ENCODE data around the gene TSC22D1. TPM values are rescaled to one million over a fixed set of nuclear protein-coding genes. Genes with fewer than 3 reads are reported as not detected.

Gene TSC22D1
- total RNA-seq, 4 donors from 2014 or later = 70.1 to 194 (median 152) TPM

DNA sequence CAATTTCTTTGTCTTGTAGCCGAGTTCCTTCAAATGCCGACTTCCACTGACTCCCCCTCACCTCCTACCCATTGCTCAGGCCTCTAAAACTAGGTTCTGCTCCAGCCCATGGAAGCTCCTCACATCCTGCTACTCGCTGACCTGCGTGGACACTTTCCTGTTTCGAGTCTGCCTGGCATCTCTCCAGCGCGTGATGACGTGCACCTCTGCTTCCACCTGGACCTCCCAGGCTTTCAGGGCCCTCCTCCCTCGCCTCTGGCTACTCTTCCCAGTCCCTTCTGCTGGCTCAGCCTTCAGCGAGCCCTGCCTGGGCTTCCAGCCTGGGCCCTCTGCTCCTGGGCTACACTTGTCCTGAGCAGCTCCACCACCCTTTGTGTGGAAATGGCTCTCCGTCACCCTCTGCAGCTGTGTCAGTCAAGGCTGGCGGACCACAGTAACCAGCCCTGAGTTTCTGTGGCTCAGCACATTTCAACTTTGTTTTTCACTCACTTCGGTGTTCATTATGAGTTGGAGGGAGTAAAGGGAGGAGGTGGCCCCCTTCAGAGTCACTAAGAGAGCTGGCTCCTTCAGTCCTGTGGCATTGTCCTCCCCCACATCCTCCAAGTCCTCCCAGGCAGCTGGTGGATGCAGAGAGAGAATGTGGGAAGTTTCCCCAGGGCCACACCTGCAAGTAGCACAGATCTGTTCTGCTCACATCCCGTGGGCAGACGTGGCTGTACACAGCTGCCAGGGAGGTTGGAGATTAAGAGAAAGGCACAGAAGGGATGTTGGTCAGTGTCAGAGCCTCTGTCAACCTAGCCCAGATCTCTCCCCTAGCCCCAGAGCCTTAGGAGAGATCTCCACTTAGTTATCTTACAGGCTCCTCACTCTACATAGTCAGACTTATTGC is 153.1 kb downstream of the TSC22D1 start:
- H3K27ac ChIP-seq = no peak overlapping the region
- H3K4me3 ChIP-seq = no peak overlapping the region
- no peaks in the 10 kb centered on the region for H3K9me3 ChIP-seq
- H3K36me3 ChIP-seq = no peaks in the 10 kb centered on the region
- DNase-seq = no peak
- H3K4me1 ChIP-seq = no peaks in the 10 kb centered on the region
- TF ChIP-seq, protein P1, sequence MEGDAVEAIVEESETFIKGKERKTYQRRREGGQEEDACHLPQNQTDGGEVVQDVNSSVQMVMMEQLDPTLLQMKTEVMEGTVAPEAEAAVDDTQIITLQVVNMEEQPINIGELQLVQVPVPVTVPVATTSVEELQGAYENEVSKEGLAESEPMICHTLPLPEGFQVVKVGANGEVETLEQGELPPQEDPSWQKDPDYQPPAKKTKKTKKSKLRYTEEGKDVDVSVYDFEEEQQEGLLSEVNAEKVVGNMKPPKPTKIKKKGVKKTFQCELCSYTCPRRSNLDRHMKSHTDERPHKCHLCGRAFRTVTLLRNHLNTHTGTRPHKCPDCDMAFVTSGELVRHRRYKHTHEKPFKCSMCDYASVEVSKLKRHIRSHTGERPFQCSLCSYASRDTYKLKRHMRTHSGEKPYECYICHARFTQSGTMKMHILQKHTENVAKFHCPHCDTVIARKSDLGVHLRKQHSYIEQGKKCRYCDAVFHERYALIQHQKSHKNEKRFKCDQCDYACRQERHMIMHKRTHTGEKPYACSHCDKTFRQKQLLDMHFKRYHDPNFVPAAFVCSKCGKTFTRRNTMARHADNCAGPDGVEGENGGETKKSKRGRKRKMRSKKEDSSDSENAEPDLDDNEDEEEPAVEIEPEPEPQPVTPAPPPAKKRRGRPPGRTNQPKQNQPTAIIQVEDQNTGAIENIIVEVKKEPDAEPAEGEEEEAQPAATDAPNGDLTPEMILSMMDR (IDR thresholded peaks at IDR 0.05) = no peak
- no peak for TF ChIP-seq POLR2A (IDR thresholded peaks at IDR 0.05)
- H3K27me3 ChIP-seq = no peaks in the 10 kb centered on the region

DNA sequence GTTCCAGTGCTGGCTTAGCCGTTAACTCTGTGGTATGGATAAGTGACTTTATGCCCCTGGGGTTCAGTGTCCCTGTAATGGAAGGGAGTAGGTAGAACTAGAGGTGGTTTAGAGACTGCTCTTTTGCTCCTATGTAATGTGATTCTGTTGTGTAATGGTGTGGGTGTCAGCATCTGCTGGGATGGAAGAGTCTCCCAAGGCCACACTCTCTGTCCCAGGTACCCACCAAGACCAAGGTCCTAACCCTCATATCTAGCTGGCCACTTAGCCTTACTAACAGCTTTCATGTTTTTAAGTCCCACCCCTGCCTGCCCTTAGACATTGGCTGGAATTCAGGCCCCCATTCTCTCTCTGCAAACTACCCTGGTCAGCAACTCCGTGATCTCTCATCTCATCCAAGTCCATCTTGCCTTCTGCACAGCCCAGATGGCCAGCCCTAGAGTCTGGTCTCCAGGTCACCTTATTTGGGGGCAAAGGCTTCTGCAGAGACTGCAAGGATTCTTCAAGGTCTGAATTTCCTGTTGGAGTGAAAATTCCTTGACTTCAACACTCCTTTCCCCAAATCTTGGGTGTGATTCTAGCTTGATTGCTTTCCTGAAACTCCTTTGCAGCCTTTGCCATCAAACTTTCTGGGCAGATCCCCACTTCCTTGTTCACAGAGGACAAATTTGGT is 154.1 kb downstream of the TSC22D1 start:
- H3K4me1 ChIP-seq = no peaks in the 10 kb centered on the region
- H3K4me3 ChIP-seq = no peak overlapping the region
- H3K9me3 ChIP-seq = no peaks in the 10 kb centered on the region
- H3K36me3 ChIP-seq = no peaks in the 10 kb centered on the region
- H3K27me3 ChIP-seq = no peaks in the 10 kb centered on the region
- TF ChIP-seq, protein P1 (IDR thresholded peaks at IDR 0.05) = no peak
- no peak for TF ChIP-seq POLR2A (IDR thresholded peaks at IDR 0.05)
- no peak overlapping the region for H3K27ac ChIP-seq
- no peak for DNase-seq

DNA sequence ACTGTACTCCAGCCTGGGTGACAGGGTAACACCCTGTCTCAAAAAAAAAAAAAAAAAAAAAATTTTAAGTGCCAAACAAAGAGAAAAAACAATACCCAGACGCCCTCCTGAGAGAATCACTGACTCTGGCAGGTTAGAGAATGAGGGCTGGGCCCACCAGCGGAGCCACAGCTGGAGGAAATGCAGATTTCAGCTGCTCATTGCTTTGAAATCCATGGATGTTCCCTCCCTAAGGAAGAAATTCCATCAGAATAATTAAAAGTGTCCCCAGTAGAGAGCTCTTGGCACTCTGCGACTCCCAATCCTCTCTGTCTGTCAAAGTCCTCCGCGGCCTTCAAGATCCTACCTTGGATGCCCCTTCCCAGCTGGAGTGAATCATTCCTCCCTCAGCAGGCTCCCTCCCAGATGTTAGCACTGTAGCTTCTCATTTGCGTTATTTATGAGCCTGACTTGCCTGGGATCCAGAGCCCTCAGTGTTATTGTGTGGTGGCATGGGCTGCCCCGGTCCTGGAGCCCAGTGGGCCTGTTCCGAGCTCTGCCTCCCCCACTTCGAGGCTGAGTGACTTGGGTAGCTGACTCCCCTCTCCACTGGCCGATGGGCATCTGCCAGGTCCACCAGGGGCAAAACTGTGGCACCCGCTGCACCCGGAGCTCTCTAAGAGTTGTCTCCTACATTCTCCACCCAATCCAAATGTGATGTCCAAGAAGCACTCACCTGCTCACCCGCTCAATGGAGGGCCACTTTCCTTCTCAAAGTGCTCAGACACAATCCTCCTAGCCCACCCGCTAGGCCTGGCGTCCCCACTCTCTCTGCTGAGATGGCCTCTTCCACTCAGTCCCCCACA is 155.5 kb downstream of the TSC22D1 start:
- Histone ChIP-seq H3K9me3 (no peaks in the 10 kb centered on the region), H3K36me3 (no peaks in the 10 kb centered on the region), H3K27ac (no peak overlapping the region), H3K27me3 (no peaks in the 10 kb centered on the region), H3K4me1 (no peaks in the 10 kb centered on the region), H3K4me3 (no peak overlapping the region)
- TF ChIP-seq, protein P1 (IDR thresholded peaks at IDR 0.05) = no peak
- TF ChIP-seq POLR2A (IDR thresholded peaks at IDR 0.05) = no peak
- no peak for DNase-seq

DNA sequence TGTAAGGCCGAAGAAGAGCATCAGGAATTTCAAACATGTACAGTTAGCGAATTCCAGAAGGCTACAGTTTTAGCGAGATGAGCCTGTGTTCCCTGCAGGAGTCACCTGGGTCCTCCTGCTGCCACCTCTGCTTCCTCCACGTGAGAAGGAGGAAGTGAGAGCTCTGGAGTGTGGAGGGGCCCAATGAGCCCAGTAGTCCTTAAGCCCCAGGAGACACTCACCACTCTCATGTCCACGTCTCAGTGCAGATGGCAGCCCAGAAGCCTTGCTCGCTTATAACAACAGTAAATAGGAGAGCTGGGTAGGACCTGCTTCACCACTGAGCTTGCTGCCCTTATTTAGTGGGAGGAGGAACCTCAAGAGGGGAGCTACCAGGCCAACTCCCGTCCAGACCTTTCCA is 158.3 kb downstream of the TSC22D1 start:
- H3K27ac ChIP-seq = no peak overlapping the region
- no peak for TF ChIP-seq POLR2A (IDR thresholded peaks at IDR 0.05)
- TF ChIP-seq, protein P1 (IDR thresholded peaks at IDR 0.05) = no peak
- H3K4me3 ChIP-seq = no peak overlapping the region
- no peaks in the 10 kb centered on the region for H3K9me3 ChIP-seq
- H3K27me3 ChIP-seq = no peaks in the 10 kb centered on the region
- no peak for DNase-seq
- no peaks in the 10 kb centered on the region for H3K36me3 ChIP-seq
- H3K4me1 ChIP-seq = no peaks in the 10 kb centered on the region

DNA sequence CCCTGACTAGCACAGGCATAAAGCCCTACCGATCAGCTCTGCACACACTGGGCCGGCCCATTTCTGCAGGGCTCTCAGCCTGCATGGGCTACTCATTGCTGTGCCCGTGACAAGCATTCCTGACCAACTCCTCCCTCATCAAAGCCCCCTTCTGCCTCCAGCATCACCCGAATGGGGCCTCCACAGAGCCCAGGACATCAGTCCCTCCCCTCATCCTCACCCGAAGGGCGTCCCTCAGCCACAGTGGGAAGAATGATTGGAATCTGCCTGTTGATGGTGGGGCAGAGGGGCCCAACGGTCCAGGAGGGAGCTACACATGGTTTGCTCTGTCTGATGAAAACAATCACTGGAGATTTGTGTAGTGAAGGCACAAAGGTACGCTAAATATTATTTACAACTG is 158.7 kb downstream of the TSC22D1 start:
- Histone ChIP-seq H3K27ac (no peak overlapping the region), H3K9me3 (no peaks in the 10 kb centered on the region), H3K4me3 (no peak overlapping the region), H3K27me3 (no peaks in the 10 kb centered on the region), H3K4me1 (no peaks in the 10 kb centered on the region), H3K36me3 (no peaks in the 10 kb centered on the region)
- no peak for DNase-seq
- TF ChIP-seq, protein P1 (IDR thresholded peaks at IDR 0.05) = no peak
- TF ChIP-seq POLR2A (IDR thresholded peaks at IDR 0.05) = no peak

All from Peyer's patch (tissue), 4 donors.